Neural progenitor cell (in vitro differentiated cells): ENCODE data around the gene GNG12.

Experiments
- CTCF ChIP-seq: fragments of 200-600 bp; sonication (generic); IDR thresholded peaks from 2 replicates; pipeline ENCODE4 v1.5.1; 2017; ENCODE audit warnings: antibody characterized with exemption, mild to moderate bottlenecking
- EZH2 ChIP-seq: fragments of 200-600 bp; sonication (generic); IDR thresholded peaks from 2 replicates; pipeline ENCODE4 v1.6.1; 2017; ENCODE audit warnings: antibody characterized with exemption, mild to moderate bottlenecking, moderate library complexity
- EZH2phosphoT487 ChIP-seq: fragments of 200-600 bp; sonication (generic); IDR thresholded peaks from 2 replicates; pipeline ENCODE4 v1.6.1; 2017; ENCODE audit warnings: antibody characterized with exemption

- TF ChIP-seq CTCF (no peak), EZH2 (no peak), EZH2phosphoT487 (no peak)
These were observed 42.0 kb downstream of the GNG12 start for GRCh38 chr1:67791261-67791660.
